ENCODE data around the gene PFKFB4.

Gene PFKFB4

GRCh38 chr3:48581621-48582481 is 25.2 kb upstream of the PFKFB4 start:
- no peak for FAIRE-seq

GRCh38 chr3:48576647-48577046 is 20.0 kb upstream of the PFKFB4 start:
- FAIRE-seq, result no peak

DNA sequence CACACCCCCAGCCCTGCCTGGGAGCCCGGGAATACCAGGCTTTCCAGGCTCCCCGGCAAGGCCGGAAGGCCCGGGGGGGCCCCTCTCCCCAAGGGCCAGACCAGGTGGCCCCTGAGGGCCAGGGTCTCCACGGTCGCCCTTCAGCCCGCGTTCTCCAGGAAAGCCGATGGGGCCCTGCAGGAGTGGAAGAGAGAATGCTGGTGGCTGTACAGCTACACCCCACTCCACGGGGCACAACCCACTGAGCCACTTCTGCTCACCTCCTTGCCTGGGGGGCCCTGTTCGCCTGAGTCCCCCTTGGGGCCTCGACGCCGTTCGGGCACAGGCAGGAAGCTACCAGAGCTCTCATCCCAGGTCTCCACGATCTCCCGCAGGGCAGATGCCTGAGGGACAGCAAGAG is 18.8 kb upstream of the PFKFB4 start:
- no peak for FAIRE-seq

DNA sequence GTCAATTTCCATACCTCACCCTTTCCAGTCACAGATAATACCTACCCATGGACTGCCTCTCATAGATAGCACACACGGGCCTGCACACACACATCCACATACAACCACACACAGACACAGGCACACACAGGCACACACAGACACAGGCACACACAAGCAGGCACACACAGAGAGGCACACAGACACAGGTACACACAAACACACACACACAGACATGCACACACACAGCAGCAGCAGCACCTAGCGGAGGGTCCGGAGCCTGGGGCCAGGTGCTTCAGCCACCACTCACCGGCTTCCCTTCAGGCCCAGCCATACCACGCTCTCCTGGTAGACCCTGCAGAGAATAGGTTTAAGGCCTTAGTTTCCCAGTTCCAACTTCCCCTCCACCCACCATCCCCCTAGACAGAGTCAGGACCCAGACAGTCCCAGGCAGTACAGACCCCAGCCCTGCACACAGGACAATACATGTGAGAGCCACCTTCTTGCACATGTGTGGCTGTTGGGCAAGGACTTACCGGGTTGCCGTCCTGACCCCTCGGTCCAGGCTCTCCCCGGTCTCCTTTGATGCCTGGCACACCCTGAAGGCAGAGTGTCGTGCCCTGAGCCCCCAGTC is 17.5 kb upstream of the PFKFB4 start:
- FAIRE-seq, result no peak

DNA sequence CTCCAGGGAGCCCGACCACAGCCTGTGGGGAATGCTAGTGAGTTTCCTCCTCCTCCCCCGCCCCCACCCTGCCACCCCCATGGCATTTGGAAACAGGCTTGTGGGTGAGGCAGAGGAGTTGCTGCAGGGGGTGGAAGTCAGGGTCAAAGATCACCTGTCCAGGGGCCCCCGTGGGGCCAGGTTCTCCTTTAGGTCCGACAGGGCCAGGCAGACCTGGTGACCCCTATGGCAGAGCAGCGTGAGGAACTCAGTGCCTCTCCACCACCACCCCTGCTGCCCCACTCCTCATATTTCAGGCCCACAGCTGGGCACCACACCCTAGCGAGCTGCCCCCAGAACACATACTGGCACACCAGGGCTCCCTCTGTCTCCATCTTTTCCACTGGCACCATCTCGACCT is 15.9 kb upstream of the PFKFB4 start:
- FAIRE-seq, result no peak

GRCh38 chr3:48571938-48572337 is 15.3 kb upstream of the PFKFB4 start:
- FAIRE-seq, result no peak

GRCh38 chr3:48569808-48570450 is 13.3 kb upstream of the PFKFB4 start:
- FAIRE-seq, result no peak

- no peak for FAIRE-seq
These were observed 12.8 kb upstream of the PFKFB4 start for GRCh38 chr3:48569400-48569799.

- FAIRE-seq, result no peak
These were observed 11.9 kb upstream of the PFKFB4 start for GRCh38 chr3:48568476-48568875.

- FAIRE-seq, result no peak
These were observed 10.9 kb upstream of the PFKFB4 start for GRCh38 chr3:48567500-48567899.

GRCh38 chr3:48567090-48567489 is 10.5 kb upstream of the PFKFB4 start:
- no peak for FAIRE-seq

GRCh38 chr3:48566401-48566760 is 9.8 kb upstream of the PFKFB4 start:
- no peak for FAIRE-seq

DNA sequence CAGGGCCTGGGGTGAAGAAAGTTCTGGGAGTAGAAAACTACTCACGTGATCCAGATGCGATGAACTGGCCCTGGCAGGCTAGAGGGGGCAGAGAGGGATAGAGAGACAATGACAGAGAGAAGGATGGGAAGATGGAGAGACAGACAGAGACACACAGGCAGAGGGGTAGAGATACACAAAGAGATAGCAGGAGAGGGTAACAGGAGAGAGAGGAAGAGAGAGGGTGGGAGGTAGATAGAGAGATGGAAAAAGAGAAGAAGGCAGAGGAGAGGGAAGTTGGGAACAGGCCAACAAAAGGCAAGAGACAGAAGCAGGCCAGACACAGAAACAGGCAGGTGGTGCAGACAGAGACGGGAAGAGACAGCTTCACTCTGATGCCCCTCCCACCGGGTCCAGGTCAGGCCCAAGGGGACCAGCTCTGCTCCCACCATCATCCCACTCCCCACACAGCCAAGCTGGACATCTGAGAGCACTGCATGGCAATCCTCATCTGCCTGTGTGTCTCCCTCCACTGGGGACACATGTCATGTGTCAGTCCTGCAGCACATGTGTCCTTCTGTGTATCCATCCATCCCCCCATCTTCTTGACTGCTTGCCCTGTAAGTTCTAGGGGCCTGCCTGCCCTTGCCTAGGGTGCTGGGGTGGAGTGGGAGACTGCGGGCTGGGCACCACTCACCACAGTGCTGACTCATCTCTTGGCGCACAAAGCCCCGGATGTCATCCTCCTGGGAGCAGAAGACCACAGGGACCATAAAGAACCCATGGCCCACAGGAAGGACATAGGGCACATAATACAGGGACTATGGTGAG is 9.2 kb upstream of the PFKFB4 start:
- FAIRE-seq, result no peak

GRCh38 chr3:48565186-48565585 is 8.6 kb upstream of the PFKFB4 start:
- no peak for FAIRE-seq

GRCh38 chr3:48564667-48565066 is 8.1 kb upstream of the PFKFB4 start:
- no peak for FAIRE-seq

- FAIRE-seq, result no peak
These were observed 7.4 kb upstream of the PFKFB4 start for GRCh38 chr3:48564022-48564421.

DNA sequence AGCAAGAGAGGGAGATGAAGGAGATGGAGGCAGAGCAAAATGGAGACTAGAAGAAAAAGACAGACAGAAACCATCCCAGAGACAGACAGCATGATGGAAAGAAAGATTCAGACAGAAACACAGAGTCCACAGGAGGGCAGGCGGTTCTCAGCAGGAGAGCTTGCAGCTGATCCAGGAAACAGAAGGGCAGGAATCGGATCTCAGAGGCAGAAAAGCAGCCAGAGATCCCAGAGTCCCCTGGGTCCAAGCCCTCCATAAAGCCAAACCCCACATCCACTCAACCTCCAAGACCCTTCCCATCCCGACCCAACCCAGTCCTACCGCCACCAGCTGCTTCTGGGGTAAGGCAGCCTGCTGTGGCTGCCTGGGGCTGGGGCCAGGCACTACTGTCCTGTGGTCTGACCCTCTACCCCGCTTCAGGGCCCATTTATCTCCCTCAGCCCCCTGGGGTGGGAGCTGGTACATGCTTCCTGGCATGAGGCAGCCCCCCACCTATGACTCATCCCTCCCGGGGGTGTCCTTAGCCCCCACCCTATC is 6.8 kb upstream of the PFKFB4 start, which contains the start of gene UCN2:
Gene UCN2 (minus strand): TSS at position 400 of the 537 bp plus-strand sequence. CDS start 657 bp downstream, outside the sequence.
- no peak for FAIRE-seq

DNA sequence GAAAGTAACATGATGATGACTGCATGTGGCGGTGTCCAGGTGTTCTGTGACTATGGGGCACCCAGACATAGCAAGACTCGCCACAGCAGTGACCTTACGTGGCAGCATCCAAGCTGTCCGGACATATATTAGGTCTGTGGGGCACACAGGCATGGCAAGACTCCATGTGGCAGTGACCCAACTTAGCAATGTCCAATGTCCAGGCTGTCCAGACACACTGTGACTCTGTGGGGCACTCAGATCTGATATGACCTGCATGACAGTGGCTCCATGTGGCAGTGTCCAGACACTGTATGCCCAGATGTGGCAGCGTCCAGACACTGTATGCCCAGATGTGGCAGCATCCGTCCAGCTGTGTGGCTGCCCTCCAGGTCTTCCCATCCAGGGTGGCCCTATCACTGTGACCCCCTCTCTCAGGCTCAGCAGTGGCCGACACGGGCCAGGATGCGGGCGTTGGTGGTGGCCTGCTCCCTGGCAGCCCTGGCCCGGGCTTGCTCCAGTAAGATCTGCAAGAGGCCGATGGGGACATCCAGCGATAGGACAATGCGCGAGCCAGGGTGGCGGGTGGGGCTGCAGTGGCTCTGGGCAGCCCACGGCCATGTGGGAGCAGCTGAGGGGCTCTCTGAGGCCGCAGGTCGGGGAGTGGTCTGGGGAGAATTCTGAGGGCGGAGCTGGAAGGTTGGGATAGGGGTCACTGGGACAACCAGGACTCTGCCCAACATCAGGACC is 5.9 kb upstream of the PFKFB4 start:
- FAIRE-seq, result no peak

DNA sequence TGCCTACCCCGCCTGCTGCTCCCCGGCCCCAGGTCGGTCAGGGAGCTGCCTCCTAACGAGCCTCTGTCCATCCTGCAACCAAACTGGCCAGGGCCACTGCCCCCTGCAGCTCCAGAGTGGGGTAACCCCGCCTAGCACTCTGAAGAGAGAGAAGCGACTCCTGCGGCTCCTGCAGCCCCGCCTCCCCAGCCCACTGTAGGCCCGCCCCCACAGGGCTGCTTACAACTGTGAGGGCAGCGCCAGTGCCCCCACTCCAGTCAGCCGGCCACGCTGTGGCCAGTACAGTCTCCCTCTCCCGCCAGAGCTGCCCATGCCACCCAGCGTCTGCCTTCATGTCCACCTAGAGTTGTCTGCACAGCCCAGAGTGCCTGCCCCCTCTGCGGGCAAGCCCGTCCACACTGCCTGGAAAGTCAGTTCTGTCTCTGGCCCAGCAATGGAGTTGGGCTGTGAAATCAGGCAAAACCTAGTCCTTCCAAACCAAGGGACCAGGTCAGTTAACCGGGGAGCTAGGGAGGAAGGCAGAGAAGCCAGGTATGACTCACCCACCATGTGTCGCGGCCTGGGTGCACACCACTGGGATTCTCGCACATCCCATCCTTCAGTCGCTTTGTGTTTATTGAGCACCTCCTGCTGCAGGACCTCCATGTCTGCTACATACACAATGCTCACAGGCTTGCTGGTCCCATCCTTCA is 4.6 kb upstream of the PFKFB4 start:
- FAIRE-seq, result no peak

- FAIRE-seq, result no peak
These were observed 4.0 kb upstream of the PFKFB4 start for GRCh38 chr3:48560648-48561018.

DNA sequence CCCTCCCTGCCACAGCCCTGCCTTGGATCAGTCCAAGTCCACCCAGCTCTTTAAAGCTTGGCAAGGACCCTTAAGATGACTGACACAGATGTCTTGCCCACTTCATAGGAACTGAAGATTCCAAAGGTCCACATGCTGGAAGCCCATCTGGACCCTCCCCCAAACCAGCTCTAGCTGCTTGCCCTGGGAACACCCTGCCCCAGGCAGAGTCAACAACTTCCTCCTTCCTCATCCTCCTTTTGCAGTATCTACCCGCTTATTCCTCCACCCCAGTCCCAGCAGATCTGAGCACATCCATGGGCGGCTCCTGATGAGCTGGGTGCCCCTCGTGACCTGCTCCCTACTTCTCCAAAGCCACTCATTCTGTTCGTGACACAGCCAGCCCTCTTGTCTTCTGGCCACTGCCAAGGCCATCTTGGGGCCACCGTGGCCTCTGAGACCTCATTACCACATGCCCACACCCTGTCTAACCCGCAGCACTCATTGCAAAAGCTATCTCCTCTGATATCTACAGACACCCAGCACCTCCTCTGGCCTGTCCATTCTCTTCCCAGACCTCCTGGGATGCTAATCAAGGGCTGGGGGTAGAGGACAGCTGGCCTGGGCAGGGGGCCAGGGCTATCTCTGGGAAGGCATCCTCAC is 2.0 kb upstream of the PFKFB4 start:
- FAIRE-seq, result no peak

Data from endometrium (tissue), 2 donors.